T47D (cell line): ENCODE data around the gene UAP1L1.

Source experiments
- DNase-seq, 2 experiments: peaks; one replicate each; pipeline versions ENCODE4 v3.0.0 to v3.0.0-alpha.2; 2011 to 2012; ENCODE audit warnings: low read depth in 1 of 2, low spot score in 1 of 2
- JUND ChIP-seq: IDR thresholded peaks from 2 replicates; pipeline ENCODE4 v1.6.1; 2012; ENCODE audit warnings: low read depth
- in situ Hi-C: cut with HindIII; loops from 2 replicates; pipeline ENCODE4 v1.10.0; 2016; ENCODE audit warnings: low sequenced_read_pairs, low pct_unique_long_range_greater_than_20kb

Gene UAP1L1

GRCh38 chr9:137087409-137087925, 10.2 kb downstream of the UAP1L1 start:
- no peak for TF ChIP-seq JUND
- in situ Hi-C loops = no loop called here
- no peak for DNase-seq

- in situ Hi-C loops = no loop called here
- no peak for TF ChIP-seq JUND
- DNase-seq = no peak
Observed at GRCh38 chr9:137088121-137088520, 10.8 kb downstream of the UAP1L1 start.

GRCh38 chr9:137089232-137089947, 12.1 kb downstream of the UAP1L1 start:
- DNase-seq = no peak
- no peak for TF ChIP-seq JUND
- in situ Hi-C loops = no loop called here

GRCh38 chr9:137095664-137096517, 18.6 kb downstream of the UAP1L1 start:
- in situ Hi-C loops = no loop called here
- TF ChIP-seq JUND = no peak
- no peak for DNase-seq

GRCh38 chr9:137096785-137097546, 19.6 kb downstream of the UAP1L1 start:
- TF ChIP-seq JUND = no peak
- in situ Hi-C loops = no loop called here

GRCh38 chr9:137097761-137098462, 20.6 kb downstream of the UAP1L1 start:
- no peak for TF ChIP-seq JUND
- DNase-seq = no peak
- in situ Hi-C loops = no loop called here

More at GRCh38 chr9:137096785-137097546, 19.6 kb downstream of the UAP1L1 start:
- DNase-seq = no peak

GRCh38 chr9:137099231-137099630, 21.9 kb downstream of the UAP1L1 start:
- DNase-seq = no peak
- in situ Hi-C loops = no loop called here
- TF ChIP-seq JUND = no peak

- no peak for DNase-seq
- in situ Hi-C loops = no loop called here
- no peak for TF ChIP-seq JUND
Observed at GRCh38 chr9:137103206-137103999, 26.1 kb downstream of the UAP1L1 start.

- in situ Hi-C loops = no loop called here
- TF ChIP-seq JUND = no peak
- no peak for DNase-seq
Observed at GRCh38 chr9:137105814-137106661, 28.7 kb downstream of the UAP1L1 start.

GRCh38 chr9:137106662-137107250, 29.4 kb downstream of the UAP1L1 start:
- no peak for DNase-seq
- no peak for TF ChIP-seq JUND
- in situ Hi-C loops = no loop called here
